H1 (cell line): ENCODE results near the gene PLA1A. TPM values are rescaled to one million over a fixed set of nuclear protein-coding genes. Genes with fewer than 3 reads are reported as not detected.

Experiments
- CTCF ChIA-PET: fragments of 300-600 bp; sonication (Branson Sonifier 250); formaldehyde crosslinking; loops from one replicate; lab custom pipeline; 2021; ENCODE audit not compliant: partially characterized antibody; lab: Charles Lee
- POLR2A ChIA-PET: fragments of 300-600 bp; sonication (Branson Sonifier 250); formaldehyde crosslinking; loops from one replicate; lab custom pipeline; 2021; ENCODE audit warnings: inconsistent platforms; ENCODE audit not compliant: partially characterized antibody; lab: Charles Lee
- DNase-seq, 2 experiments: peaks; one replicate each; pipeline versions ENCODE4 v3.0.0 to v3.0.0-alpha.2; 2010 to 2022; ENCODE audit warnings: low spot score in 2 of 2, low read depth in 1 of 2, mixed read lengths in 1 of 2
- FAIRE-seq: peaks from 2 replicates; lab custom pipeline; 2011; peaks lifted over from hg19 to GRCh38; lab: Jason Lieb, UNC
- H2AFZ ChIP-seq: 2 replicates; pipeline ENCODE4 v1.8.1; 2012; ENCODE audit warnings: low read length, inconsistent platforms
- H2AK5ac ChIP-seq: 2 replicates; pipeline ENCODE4 v1.6.1; 2013; ENCODE audit warnings: low read depth, low read length
- H2BK120ac ChIP-seq: replicated peaks from 2 replicates; pipeline ENCODE3; 2013; ENCODE audit warnings: low read depth, low read length, inconsistent platforms
- H2BK12ac ChIP-seq: 2 replicates; pipeline ENCODE4 v1.6.1; 2013; ENCODE audit warnings: low read depth, low read length
- H2BK15ac ChIP-seq: 2 replicates; pipeline ENCODE4 v1.6.1; 2013; ENCODE audit warnings: low read length
- H2BK20ac ChIP-seq: 2 replicates; pipeline ENCODE4 v1.6.1; 2013; ENCODE audit warnings: low read length
- H2BK5ac ChIP-seq: 2 replicates; pipeline ENCODE4 v1.6.1; 2013; ENCODE audit warnings: low read depth, low read length
- H3K14ac ChIP-seq: 2 replicates; pipeline ENCODE4 v1.6.1; 2013; ENCODE audit warnings: inconsistent platforms; ENCODE audit not compliant: insufficient read length
- H3K18ac ChIP-seq: 2 replicates; pipeline ENCODE4 v1.6.1; 2013; ENCODE audit warnings: low read length; ENCODE audit errors: extremely low read depth
- H3K23ac ChIP-seq: 2 replicates; pipeline ENCODE4 v1.6.1; 2013; ENCODE audit warnings: inconsistent platforms; ENCODE audit not compliant: insufficient read length
- H3K23me2 ChIP-seq: 2 replicates; pipeline ENCODE4 v1.6.1; 2013; ENCODE audit warnings: low read depth, low read length
- H3K27ac ChIP-seq: 2 replicates; pipeline ENCODE4 v1.6.1; 2011; ENCODE audit warnings: low read depth, low read length, inconsistent platforms
- H3K27me3 ChIP-seq, 4 experiments: replicated peaks in 1 of 4; 1 replicate in 1 of 4; 2 replicates in 3 of 4; pipeline versions ENCODE4 v1.6.1 to v1.8.1; 2011 to 2013; ENCODE audit warnings: low read length in 3 of 4, mild to moderate bottlenecking in 3 of 4, inconsistent platforms in 2 of 4, mixed read lengths in 2 of 4, moderate library complexity in 1 of 4; ENCODE audit not compliant: control insufficient read depth in 3 of 4, insufficient read depth in 3 of 4; ENCODE audit errors: extremely low read depth in 1 of 4
- H3K36me3 ChIP-seq, 4 experiments: 2 replicates each; pipeline versions ENCODE4 v1.6.1 to v1.8.1; 2011 to 2013; ENCODE audit warnings: mild to moderate bottlenecking in 4 of 4, low read length in 3 of 4, moderate library complexity in 2 of 4, control low read depth in 1 of 4, inconsistent platforms in 1 of 4; ENCODE audit not compliant: insufficient read depth in 4 of 4, control insufficient read depth in 2 of 4
- H3K4ac ChIP-seq: replicated peaks from 2 replicates; pipeline ENCODE3; 2013; ENCODE audit warnings: low read length, low read depth, mixed read lengths, inconsistent platforms; ENCODE audit not compliant: insufficient read length
- H3K4me1 ChIP-seq, 4 experiments: replicated peaks in 1 of 4; 1 replicate in 1 of 4; 2 replicates in 3 of 4; pipeline versions ENCODE4 v1.6.1 to v1.8.1; 2011 to 2013; ENCODE audit warnings: low read length in 3 of 4, inconsistent platforms in 2 of 4, mixed read lengths in 1 of 4; ENCODE audit not compliant: insufficient read depth in 4 of 4, control insufficient read depth in 3 of 4
- H3K4me2 ChIP-seq, 2 experiments: 2 replicates each; pipeline versions ENCODE4 v1.6.1 to v1.8.1; 2011 to 2013; ENCODE audit warnings: low read depth in 2 of 2, low read length in 2 of 2, control low read depth in 1 of 2, inconsistent platforms in 1 of 2, mild to moderate bottlenecking in 1 of 2; ENCODE audit not compliant: insufficient read depth in 1 of 2
- H3K4me3 ChIP-seq, 4 experiments: fragments of 200-600, 300-600 bp in 1 of 4; sonication (generic), shearing (Covaris generic), sonication (Bioruptor Twin) in 1 of 4; 2 replicates each; pipeline versions ENCODE4 v1.5.1 to v1.8.1; 2011 to 2016; ENCODE audit warnings: low read length in 4 of 4, low read depth in 3 of 4, control low read depth in 2 of 4, inconsistent platforms in 2 of 4, mild to moderate bottlenecking in 2 of 4, mixed read lengths in 1 of 4, moderate library complexity in 1 of 4; ENCODE audit not compliant: insufficient read depth in 2 of 4; ENCODE audit errors: extremely low read depth in 1 of 4
- H3K56ac ChIP-seq: replicated peaks from 2 replicates; pipeline ENCODE3; 2013; ENCODE audit warnings: low read depth, mild to moderate bottlenecking, mixed read lengths, low read length, inconsistent platforms; ENCODE audit not compliant: insufficient read length
- H3K79me1 ChIP-seq: 2 replicates; pipeline ENCODE4 v1.6.1; 2013; ENCODE audit warnings: low read depth, low read length, control low read depth
- H3K79me2 ChIP-seq, 2 experiments: 2 replicates each; pipeline versions ENCODE4 v1.6.1 to v1.8.1; 2012 to 2013; ENCODE audit warnings: low read length in 2 of 2, mild to moderate bottlenecking in 2 of 2, inconsistent platforms in 1 of 2; ENCODE audit not compliant: insufficient read depth in 2 of 2, control insufficient read depth in 1 of 2
- H3K9ac ChIP-seq, 4 experiments: replicated peaks in 1 of 4; 1 replicate in 1 of 4; 2 replicates in 3 of 4; pipeline versions ENCODE4 v1.6.1 to v1.8.1; 2011 to 2013; ENCODE audit warnings: low read depth in 3 of 4, low read length in 3 of 4, control low read depth in 2 of 4, mild to moderate bottlenecking in 2 of 4, moderate library complexity in 2 of 4, inconsistent platforms in 1 of 4; ENCODE audit errors: extremely low read depth in 1 of 4
- H3K9me3 ChIP-seq, 2 experiments: 2 replicates each; pipeline versions ENCODE4 v1.6.1 to v1.8.1; 2012 to 2013; ENCODE audit warnings: mild to moderate bottlenecking in 2 of 2, moderate library complexity in 2 of 2, control low read depth in 1 of 2, inconsistent platforms in 1 of 2, low read depth in 1 of 2, low read length in 1 of 2, mixed read lengths in 1 of 2; ENCODE audit not compliant: insufficient read depth in 2 of 2
- H4K20me1 ChIP-seq, 2 experiments: replicated peaks in 1 of 2; 2 replicates each; pipeline versions ENCODE3 to v1.8.1; 2011 to 2013; ENCODE audit warnings: inconsistent platforms in 2 of 2, low read length in 2 of 2, mild to moderate bottlenecking in 1 of 2; ENCODE audit not compliant: insufficient read depth in 2 of 2, control insufficient read depth in 1 of 2
- H4K5ac ChIP-seq: 2 replicates; pipeline ENCODE4 v1.6.1; 2013; ENCODE audit warnings: low read length, low read depth, mixed read lengths, inconsistent platforms; ENCODE audit not compliant: insufficient read length
- H4K8ac ChIP-seq: 2 replicates; pipeline ENCODE4 v1.8.0; 2013; ENCODE audit warnings: mild to moderate bottlenecking, moderate library complexity, low read length, inconsistent platforms; ENCODE audit not compliant: insufficient read depth; ENCODE audit errors: extremely low read depth
- H4K91ac ChIP-seq: replicated peaks from 2 replicates; pipeline ENCODE3; 2013; ENCODE audit warnings: low read length, mixed read lengths, inconsistent platforms; ENCODE audit not compliant: insufficient read length
- BCL11A ChIP-seq, 2 experiments: IDR thresholded peaks; one replicate each; pipeline ENCODE4 v1.6.1; 2011; ENCODE audit warnings: low read depth in 2 of 2, low read length in 2 of 2, mild to moderate bottlenecking in 2 of 2
- CEBPB ChIP-seq: IDR thresholded peaks from 2 replicates; pipeline ENCODE4 v1.6.1; 2012; ENCODE audit warnings: low read depth, low read length
- CTCF ChIP-seq, 3 experiments: IDR thresholded peaks; 1 replicate in 2 of 3; 2 replicates in 1 of 3; pipeline versions ENCODE4 v1.5.1 to v1.6.1; 2011; ENCODE audit warnings: low read length in 3 of 3, mild to moderate bottlenecking in 3 of 3, inconsistent platforms in 2 of 3, low read depth in 1 of 3, moderate library complexity in 1 of 3; ENCODE audit not compliant: insufficient read depth in 1 of 3; ENCODE audit errors: control extremely low read depth in 1 of 3
- EZH2 ChIP-seq: fragments of 200-600 bp; sonication (generic); IDR thresholded peaks from 2 replicates; pipeline ENCODE4 v1.7.1; 2012; ENCODE audit warnings: low read depth, mild to moderate bottlenecking, moderate library complexity, low read length, inconsistent platforms; ENCODE audit not compliant: severe bottlenecking
- FOSL1 ChIP-seq: IDR thresholded peaks from 2 replicates; pipeline ENCODE4 v1.6.1; 2011; ENCODE audit warnings: mild to moderate bottlenecking, low read depth, low read length, moderate library complexity; ENCODE audit not compliant: insufficient read depth
- GABPA ChIP-seq: IDR thresholded peaks from 2 replicates; pipeline ENCODE4 v1.6.1; 2011; ENCODE audit warnings: mild to moderate bottlenecking, low read length, moderate library complexity, borderline replicate concordance; ENCODE audit not compliant: insufficient read depth
- POLR2AphosphoS5 ChIP-seq: IDR thresholded peaks from 2 replicates; pipeline ENCODE4 v1.6.1; 2011; ENCODE audit warnings: low read depth, low read length
- SAP30 ChIP-seq: fragments of 300-600 bp; sonication (generic); IDR thresholded peaks from 2 replicates; pipeline ENCODE4 v1.7.1; 2012; ENCODE audit warnings: low read length, moderate library complexity, mild to moderate bottlenecking, inconsistent platforms; ENCODE audit not compliant: insufficient read depth, insufficient replicate concordance
- SIX5 ChIP-seq: IDR thresholded peaks from 2 replicates; pipeline ENCODE4 v1.6.1; 2011; ENCODE audit warnings: mild to moderate bottlenecking, low read depth, low read length
- WGBS, 2 experiments: shearing (Covaris generic) in 1 of 2; methylation state at CpG; one replicate each; pipeline versions ENCODE4 v1.1.6 to v1.1.7; 2013 to 2015; ENCODE audit warnings: low lambda C conversion rate in 2 of 2, mixed read lengths in 2 of 2, inconsistent platforms in 1 of 2, low coverage in 1 of 2, missing lambda C conversion rate in 1 of 2; ENCODE audit not compliant: insufficient replicate concordance in 2 of 2, insufficient coverage in 1 of 2, insufficient read length in 1 of 2; ENCODE audit errors: extremely low coverage in 1 of 2, missing lambda C conversion rate in 1 of 2; 5-methylcytosine and 5-hydroxymethylcytosine counted together
- polyA plus RNA-seq, 7 experiments: library from polyadenylated mRNA; depleted of rRNA in 3 of 7; stranded (reverse) in 5 of 7; unstranded in 2 of 7; fragments of >200 nt in 5 of 7; fragments of 200-250 nt in 2 of 7; gene quantifications; 1 replicate in 5 of 7; 2 replicates in 1 of 7; 4 replicates in 1 of 7; pipeline versions ENCODE4 v1.2.1 to v1.2.3, GENCODE V29; 2011 to 2013; ENCODE audit warnings: missing spikeins in 2 of 7, mixed read lengths in 2 of 7
- total RNA-seq: library from RNA; stranded (reverse); fragmentation: NEBNext Ultra II Directional; extraction: Animal tissue kit (Norgen Biotek cat#: 25700); gene quantifications from 2 replicates; pipeline ENCODE4 v1.2.1, GENCODE V29; 2021

Gene PLA1A
- total and polyA plus RNA-seq, 2 of the 8 experiments (the other 6 are each of a cell fraction or from before 2014, with no cell fraction given): not detected

GRCh38 chr3:119613201-119613600, 15.5 kb downstream of the PLA1A start:
- Histone ChIP-seq H4K8ac (no peak overlapping the region), H3K14ac (no peak overlapping the region), H3K27ac (no peak overlapping the region), H2BK120ac (no peak overlapping the region), H2BK12ac (no peak overlapping the region), H3K9ac (no peak overlapping the region), H3K9me3 (no peaks in the 10 kb centered on the region), H3K23me2 (no peaks in the 10 kb centered on the region), H3K79me1 (no peaks in the 10 kb centered on the region), H3K79me2 (no peaks in the 10 kb centered on the region), H4K91ac (no peak overlapping the region), H2AK5ac (no peak overlapping the region), H2BK15ac (no peak overlapping the region), H3K18ac (no peak overlapping the region), H2AFZ (no peak overlapping the region), H3K4me3 (no peak overlapping the region), H3K4me1 (no peaks in the 10 kb centered on the region; a peak in 1 of 7 replicates), H3K27me3 (no peaks in the 10 kb centered on the region), H3K4me2 (no peak overlapping the region), H2BK20ac (no peak overlapping the region), H3K56ac (no peak overlapping the region), H3K36me3 (no peaks in the 10 kb centered on the region), H4K5ac (no peak overlapping the region), H3K23ac (no peak overlapping the region), H3K4ac (no peak overlapping the region), H2BK5ac (no peak overlapping the region), H4K20me1 (no peaks in the 10 kb centered on the region)
- FAIRE-seq (no peak), DNase-seq (no peak)
- TF ChIP-seq BCL11A (IDR thresholded peaks at IDR 0.05; ENCODE audit: low read depth in 2 of 2, low read length in 2 of 2): no peak
- no peak for TF ChIP-seq GABPA
- no peak for TF ChIP-seq SIX5
- TF ChIP-seq SAP30: no peak
- no peak for TF ChIP-seq POLR2AphosphoS5
- no peak for TF ChIP-seq CTCF (IDR thresholded peaks at IDR 0.05; ENCODE audit: control extremely low read depth in 1 of 3, insufficient read depth in 1 of 3, low read depth in 1 of 3, low read length in 3 of 3)
- TF ChIP-seq FOSL1: no peak
- TF ChIP-seq CEBPB: no peak
- no peak for TF ChIP-seq EZH2
- ChIA-PET POLR2A (interaction anchor here (1.4 kb wide), 1 partner anchor 14 kb away, joined by 4 read pairs; no protein-coding TSS in a partner anchor), CTCF (interaction anchor here (1.0 to 4.3 kb wide), 6 partner anchors 13 to 132 kb away, joined by 3 to 32 read pairs (median 4); no protein-coding TSS in a partner anchor)
- WGBS, 2 experiments: 100% methylated on average over 1 of the region's 1 CpG; no CpG with 5 or more reads in 1 of the 2 experiments
